ENCODE measurements around the gene MMP25.

GRCh38 chr16:3027489-3027795 is 18.9 kb upstream of the MMP25 start:
- TF ChIP-seq, protein P1, sequence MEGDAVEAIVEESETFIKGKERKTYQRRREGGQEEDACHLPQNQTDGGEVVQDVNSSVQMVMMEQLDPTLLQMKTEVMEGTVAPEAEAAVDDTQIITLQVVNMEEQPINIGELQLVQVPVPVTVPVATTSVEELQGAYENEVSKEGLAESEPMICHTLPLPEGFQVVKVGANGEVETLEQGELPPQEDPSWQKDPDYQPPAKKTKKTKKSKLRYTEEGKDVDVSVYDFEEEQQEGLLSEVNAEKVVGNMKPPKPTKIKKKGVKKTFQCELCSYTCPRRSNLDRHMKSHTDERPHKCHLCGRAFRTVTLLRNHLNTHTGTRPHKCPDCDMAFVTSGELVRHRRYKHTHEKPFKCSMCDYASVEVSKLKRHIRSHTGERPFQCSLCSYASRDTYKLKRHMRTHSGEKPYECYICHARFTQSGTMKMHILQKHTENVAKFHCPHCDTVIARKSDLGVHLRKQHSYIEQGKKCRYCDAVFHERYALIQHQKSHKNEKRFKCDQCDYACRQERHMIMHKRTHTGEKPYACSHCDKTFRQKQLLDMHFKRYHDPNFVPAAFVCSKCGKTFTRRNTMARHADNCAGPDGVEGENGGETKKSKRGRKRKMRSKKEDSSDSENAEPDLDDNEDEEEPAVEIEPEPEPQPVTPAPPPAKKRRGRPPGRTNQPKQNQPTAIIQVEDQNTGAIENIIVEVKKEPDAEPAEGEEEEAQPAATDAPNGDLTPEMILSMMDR (IDR thresholded peaks at IDR 0.05): no peak
- no peak for TF ChIP-seq POLR2A (IDR thresholded peaks at IDR 0.05)
